GM19238 (cell line): Measurements from ENCODE around the gene CCDC97.
"Not testable (repeated sequence)": the region's sequence is repeated elsewhere in the genome, so short reads cannot be mapped to it uniquely, and the experiment has no call there.

Experiments used
- DNase-seq: peaks from one replicate; pipeline ENCODE4 v3.0.0; 2011; ENCODE audit warnings: low spot score; ENCODE audit not compliant: insufficient read length

The CCDC97 gene

GRCh38 chr19:41335467-41335866 lies 25.5 kb downstream of the CCDC97 start:
- DNase-seq: no peak

- no peak for DNase-seq
Observed at GRCh38 chr19:41339936-41340335, 30.0 kb downstream of the CCDC97 start.

- no peak for DNase-seq
Observed at GRCh38 chr19:41341669-41342490, 31.9 kb downstream of the CCDC97 start.

GRCh38 chr19:41344162-41344561 lies 34.2 kb downstream of the CCDC97 start:
- no peak for DNase-seq

- not testable (repeated sequence) for DNase-seq
Observed at GRCh38 chr19:41346916-41347315, 36.9 kb downstream of the CCDC97 start.

GRCh38 chr19:41350735-41351338 lies 40.9 kb downstream of the CCDC97 start:
- DNase-seq: no peak

- no peak for DNase-seq
Observed at GRCh38 chr19:41351339-41352245, 41.6 kb downstream of the CCDC97 start.

GRCh38 chr19:41352279-41352608 lies 42.3 kb downstream of the CCDC97 start:
- no peak for DNase-seq

- no peak for DNase-seq
Observed at GRCh38 chr19:41352609-41353465, 42.9 kb downstream of the CCDC97 start.

- DNase-seq: peak; percentile 95
Observed at GRCh38 chr19:41353466-41354342, 43.7 kb downstream of the CCDC97 start, which contains the start of gene TGFB1. Gene TGFB1, minus strand, starts transcription at chr19:41353922. Its CDS starts 878 bp downstream, at chr19:41353044.

GRCh38 chr19:41354343-41354953 lies 44.5 kb downstream of the CCDC97 start:
- DNase-seq: no peak

GRCh38 chr19:41355035-41355434 lies 45.1 kb downstream of the CCDC97 start:
- no peak for DNase-seq

- DNase-seq: no peak
Observed at GRCh38 chr19:41355802-41356201, 45.8 kb downstream of the CCDC97 start.

GRCh38 chr19:41356984-41357739 lies 47.2 kb downstream of the CCDC97 start:
- no peak for DNase-seq

GRCh38 chr19:41357746-41358145 lies 47.8 kb downstream of the CCDC97 start:
- no peak for DNase-seq

- DNase-seq: no peak
Observed at GRCh38 chr19:41359741-41360140, 49.8 kb downstream of the CCDC97 start.

GRCh38 chr19:41362143-41362847 lies 52.3 kb downstream of the CCDC97 start:
- DNase-seq: no peak

- DNase-seq: no peak
Observed at GRCh38 chr19:41363371-41363752, 53.4 kb downstream of the CCDC97 start.
